ENCODE measurements around the gene ANKRD55. TPM values are rescaled to one million over a fixed set of nuclear protein-coding genes. Genes with fewer than 3 reads are reported as not detected.

The ANKRD55 gene
- polyA plus RNA-seq, 1 of the 3 experiments (the other 2 are of a cell fraction) = not detected

GRCh38 chr5:56159521-56159947 lies 73.6 kb downstream of the ANKRD55 start:
- no peak overlapping the region for H3K27ac ChIP-seq (ENCODE audit: low read depth in 2 of 2, low read length in 1 of 2)
- no peaks in the 10 kb centered on the region for H4K20me1 ChIP-seq (ENCODE audit: insufficient read depth)
- H2AFZ ChIP-seq (ENCODE audit: low read depth) = no peak overlapping the region
- TF ChIP-seq MAX (IDR thresholded peaks at IDR 0.05; ENCODE audit: low read depth) (no peak), RXRA (IDR thresholded peaks at IDR 0.05; ENCODE audit: borderline replicate concordance, low read depth) (no peak), FOXJ3 (CRISPR knock-in tag; IDR thresholded peaks at IDR 0.05) (no peak), GABPA (IDR thresholded peaks at IDR 0.05; ENCODE audit: low read depth) (no peak), POLR2AphosphoS5 (IDR thresholded peaks at IDR 0.05; ENCODE audit: low read depth, low read length) (no peak), ELF1 (IDR thresholded peaks at IDR 0.05) (no peak), GATA2 (CRISPR knock-in tag; IDR thresholded peaks at IDR 0.05) (no peak), MEF2A (IDR thresholded peaks at IDR 0.05; ENCODE audit: borderline replicate concordance, low read depth) (no peak), USF2 (IDR thresholded peaks at IDR 0.05; ENCODE audit: borderline replicate concordance, low read depth, low read length) (no peak)
- H3F3A ChIP-seq (replicated peaks; ENCODE audit: insufficient read depth) = peaks cover 3% of the 10 kb centered on the region
- peaks cover 0 to 7% of the 10 kb centered on the region in 2 experiments; a peak in 1 of 4 replicates for H3K4me1 ChIP-seq (ENCODE audit: control insufficient read depth in 1 of 2, insufficient read depth in 2 of 2, low read depth in 1 of 2, low read length in 1 of 2)
- H3K27me3 ChIP-seq (ENCODE audit: insufficient read depth) = no peaks in the 10 kb centered on the region
- no peaks in the 10 kb centered on the region for H3K9me3 ChIP-seq
- no peaks in the 10 kb centered on the region for H3K9me2 ChIP-seq
- no peak overlapping the region for H3K4me3 ChIP-seq (ENCODE audit: low read depth in 2 of 2, low read length in 1 of 2)
- 89% methylated on average over 7 of the region's 7 CpGs for WGBS (ENCODE audit: low lambda C conversion rate)
- no peak for DNase-seq
- no peak overlapping the region for H3K9ac ChIP-seq
- H3K36me3 ChIP-seq (replicated peaks in 1 of 2; ENCODE audit: control insufficient read depth in 1 of 2, insufficient read depth in 2 of 2, low read length in 1 of 2) = no peaks in the 10 kb centered on the region
- POLR2A ChIA-PET = no interaction called here
- CTCF ChIA-PET = no interaction called here
- H3K79me2 ChIP-seq (ENCODE audit: insufficient read depth) = no peaks in the 10 kb centered on the region
- H3K4me2 ChIP-seq = no peak overlapping the region

GRCh38 chr5:56158331-56158960 lies 74.7 kb downstream of the ANKRD55 start:
- Histone ChIP-seq H3K4me3 (ENCODE audit: low read depth in 2 of 2, low read length in 1 of 2) (no peak overlapping the region), H3K9me2 (no peaks in the 10 kb centered on the region), H3K36me3 (replicated peaks in 1 of 2; ENCODE audit: control insufficient read depth in 1 of 2, insufficient read depth in 2 of 2, low read length in 1 of 2) (no peaks in the 10 kb centered on the region), H3K27ac (ENCODE audit: low read depth in 2 of 2, low read length in 1 of 2) (no peak overlapping the region), H2AFZ (ENCODE audit: low read depth) (no peak overlapping the region), H3K9me3 (no peaks in the 10 kb centered on the region), H4K20me1 (ENCODE audit: insufficient read depth) (no peaks in the 10 kb centered on the region), H3K9ac (no peak overlapping the region), H3K27me3 (ENCODE audit: insufficient read depth) (no peaks in the 10 kb centered on the region), H3K4me2 (no peak overlapping the region), H3K4me1 (ENCODE audit: control insufficient read depth in 1 of 2, insufficient read depth in 2 of 2, low read depth in 1 of 2, low read length in 1 of 2) (peaks cover 0 to 2% of the 10 kb centered on the region in 2 experiments; a peak in 1 of 4 replicates), H3K79me2 (ENCODE audit: insufficient read depth) (no peaks in the 10 kb centered on the region), H3F3A (replicated peaks; ENCODE audit: insufficient read depth) (peaks cover 3% of the 10 kb centered on the region)
- ChIA-PET CTCF (no interaction called here), POLR2A (no interaction called here)
- DNase-seq = no peak
- WGBS (ENCODE audit: low lambda C conversion rate) = 86% methylated on average over 4 of the region's 4 CpGs
- TF ChIP-seq EZH2phosphoT487 (IDR thresholded peaks at IDR 0.05; ENCODE audit: borderline replicate concordance, low read depth) = no peak
- TF ChIP-seq GATA2 (CRISPR knock-in tag; IDR thresholded peaks at IDR 0.05) = no peak
- no peak for TF ChIP-seq NRF1 (IDR thresholded peaks at IDR 0.05; ENCODE audit: low read depth, low read length)
- TF ChIP-seq MXI1 (IDR thresholded peaks at IDR 0.05; ENCODE audit: low read depth, low read length) = no peak
- TF ChIP-seq JUND (IDR thresholded peaks at IDR 0.05) = no peak
- TF ChIP-seq MAX (IDR thresholded peaks at IDR 0.05; ENCODE audit: low read depth) = no peak
- TF ChIP-seq ZBTB33 (IDR thresholded peaks at IDR 0.05; ENCODE audit: borderline replicate concordance, low read depth) = no peak
- TF ChIP-seq NFIC (IDR thresholded peaks at IDR 0.05; ENCODE audit: borderline replicate concordance) = no peak
- TF ChIP-seq RXRA (IDR thresholded peaks at IDR 0.05; ENCODE audit: borderline replicate concordance, low read depth) = no peak
- TF ChIP-seq RCOR1 (IDR thresholded peaks at IDR 0.05; ENCODE audit: low read length) = no peak
- no peak for TF ChIP-seq USF1 (IDR thresholded peaks at IDR 0.05; ENCODE audit: borderline replicate concordance, low read depth)
- no peak for TF ChIP-seq RFX5 (IDR thresholded peaks at IDR 0.05; ENCODE audit: low read length)
- no peak for TF ChIP-seq USF2 (IDR thresholded peaks at IDR 0.05; ENCODE audit: borderline replicate concordance, low read depth, low read length)
